Stimulated activated CD4-positive, alpha-beta T cell treated with anti-CD3 and anti-CD28 coated beads, TNF-alpha, amount 100 ng/mL, for 48 hours (primary cell): ENCODE data around the gene QRICH1.
A peak's percentile ranks its signal among the peaks of the same experiment; 100 is the strongest.

ENCODE experiments used
- DNase-seq, 3 donors: peaks; one replicate each; pipeline ENCODE4 v3.0.0-alpha.2; 2020; ENCODE audit warnings: low read depth in 3 of 3

Gene QRICH1

GRCh38 chr3:49093853-49094767 lies at the start of gene QRICH1:
TSS of gene QRICH1 (minus strand) at chr3:49094071. CDS start at chr3:49077017, 17,054 bp downstream.
- DNase-seq, result peak; percentile 94 to 96 (median 94)

GRCh38 chr3:49140080-49140479 lies 46.2 kb upstream of the QRICH1 start:
- no peak for DNase-seq

- DNase-seq, result no peak
Measured at GRCh38 chr3:49135499-49135898, 41.6 kb upstream of the QRICH1 start.

- no peak for DNase-seq
Measured at GRCh38 chr3:49134471-49135265, 40.8 kb upstream of the QRICH1 start.

- no peak for DNase-seq
Measured at GRCh38 chr3:49133226-49133951, 39.5 kb upstream of the QRICH1 start.

GRCh38 chr3:49132437-49133225 lies 38.8 kb upstream of the QRICH1 start, which contains the start of gene LAMB2:
TSS of gene LAMB2 (minus strand) at chr3:49133050. CDS start at chr3:49132867, 183 bp downstream.
- DNase-seq, result no peak

- DNase-seq, result no peak
Measured at GRCh38 chr3:49132073-49132436, 38.2 kb upstream of the QRICH1 start.

GRCh38 chr3:49131576-49131975 lies 37.7 kb upstream of the QRICH1 start:
- DNase-seq, result no peak

GRCh38 chr3:49131040-49131439 lies 37.2 kb upstream of the QRICH1 start:
- no peak for DNase-seq

- DNase-seq, result no peak
Measured at GRCh38 chr3:49124991-49125670, 31.3 kb upstream of the QRICH1 start.

- DNase-seq, result no peak
Measured at GRCh38 chr3:49124203-49124602, 30.3 kb upstream of the QRICH1 start.

GRCh38 chr3:49123687-49124086 lies 29.8 kb upstream of the QRICH1 start:
- no peak for DNase-seq

GRCh38 chr3:49122886-49123545 lies 29.1 kb upstream of the QRICH1 start:
- no peak for DNase-seq

GRCh38 chr3:49122451-49122850 lies 28.6 kb upstream of the QRICH1 start:
- DNase-seq, result no peak

GRCh38 chr3:49122022-49122421 lies 28.2 kb upstream of the QRICH1 start:
- DNase-seq, result no peak

GRCh38 chr3:49121132-49121736 lies 27.4 kb upstream of the QRICH1 start:
- DNase-seq, result no peak

GRCh38 chr3:49120438-49121131 lies 26.7 kb upstream of the QRICH1 start, which contains the start of gene USP19:
TSS of gene USP19 (minus strand) at chr3:49120823. CDS start at chr3:49119145, 1,678 bp downstream.
- peak; percentile 87 to 94 (median 88) for DNase-seq

GRCh38 chr3:49120096-49120437 lies 26.2 kb upstream of the QRICH1 start:
- DNase-seq, result no peak

- DNase-seq, result no peak
Measured at GRCh38 chr3:49119439-49119838, 25.6 kb upstream of the QRICH1 start.
